ENCODE results near the gene NUPR2. TPM values are rescaled to one million over a fixed set of nuclear protein-coding genes. Genes with fewer than 3 reads are reported as not detected.
"Not testable (repeated sequence)": the region's sequence is repeated elsewhere in the genome, so short reads cannot be mapped to it uniquely, and the experiment has no call there.

NUPR2 gene
- total RNA-seq, 1 experiment from 2014 or later = not detected

DNA sequence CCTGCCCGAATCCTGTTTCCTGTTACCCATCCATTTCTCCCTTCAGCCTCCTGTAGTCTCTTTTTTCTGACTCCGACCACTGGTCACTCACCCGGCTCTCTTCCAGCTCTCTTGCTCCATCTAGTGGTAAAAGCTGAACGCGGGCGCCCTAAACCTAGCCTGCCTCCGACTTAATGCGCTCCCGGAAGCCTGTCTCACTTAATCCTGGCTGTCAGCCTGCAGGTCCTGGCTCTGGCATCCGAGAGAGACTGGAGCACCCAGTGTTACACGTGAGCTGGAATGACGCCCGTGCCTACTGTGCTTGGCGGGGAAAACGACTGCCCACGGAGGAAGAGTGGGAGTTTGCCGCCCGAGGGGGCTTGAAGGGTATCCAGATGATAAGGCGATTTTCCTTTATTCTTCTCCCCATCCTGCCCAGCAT is 41.8 kb downstream of the NUPR2 start:
- H3K9me3 ChIP-seq (ENCODE audit: control insufficient read depth in 1 of 2, insufficient read depth in 1 of 2, low read depth in 1 of 2, low read length in 2 of 2) = no peaks in the 10 kb centered on the region
- BruUV-seq (replicated peaks) = no TSS peak
- H4K20me1 ChIP-seq (ENCODE audit: insufficient read depth) = no peaks in the 10 kb centered on the region
- H3K4me2 ChIP-seq (ENCODE audit: low read length) = no peak overlapping the region
- H3K9ac ChIP-seq (ENCODE audit: low read length) = no peak overlapping the region
- TF ChIP-seq TCF7L2 (IDR thresholded peaks at IDR 0.05; ENCODE audit: borderline replicate concordance, extremely low read depth, insufficient read depth, insufficient read length) (no peak), YY1 (IDR thresholded peaks at IDR 0.05; ENCODE audit: extremely low read depth, insufficient replicate concordance, low read depth, low read length) (no peak), POLR2AphosphoS5 (IDR thresholded peaks at IDR 0.05; ENCODE audit: low read depth, low read length) (no peak), SP1 (IDR thresholded peaks at IDR 0.05; ENCODE audit: low read depth) (no peak), EZH2 (IDR thresholded peaks at IDR 0.05) (no peak), RAD21 (IDR thresholded peaks at IDR 0.05; ENCODE audit: low read depth) (peak; percentile 92), MAX (IDR thresholded peaks at IDR 0.05) (no peak)
- TF ChIP-seq, protein P1, sequence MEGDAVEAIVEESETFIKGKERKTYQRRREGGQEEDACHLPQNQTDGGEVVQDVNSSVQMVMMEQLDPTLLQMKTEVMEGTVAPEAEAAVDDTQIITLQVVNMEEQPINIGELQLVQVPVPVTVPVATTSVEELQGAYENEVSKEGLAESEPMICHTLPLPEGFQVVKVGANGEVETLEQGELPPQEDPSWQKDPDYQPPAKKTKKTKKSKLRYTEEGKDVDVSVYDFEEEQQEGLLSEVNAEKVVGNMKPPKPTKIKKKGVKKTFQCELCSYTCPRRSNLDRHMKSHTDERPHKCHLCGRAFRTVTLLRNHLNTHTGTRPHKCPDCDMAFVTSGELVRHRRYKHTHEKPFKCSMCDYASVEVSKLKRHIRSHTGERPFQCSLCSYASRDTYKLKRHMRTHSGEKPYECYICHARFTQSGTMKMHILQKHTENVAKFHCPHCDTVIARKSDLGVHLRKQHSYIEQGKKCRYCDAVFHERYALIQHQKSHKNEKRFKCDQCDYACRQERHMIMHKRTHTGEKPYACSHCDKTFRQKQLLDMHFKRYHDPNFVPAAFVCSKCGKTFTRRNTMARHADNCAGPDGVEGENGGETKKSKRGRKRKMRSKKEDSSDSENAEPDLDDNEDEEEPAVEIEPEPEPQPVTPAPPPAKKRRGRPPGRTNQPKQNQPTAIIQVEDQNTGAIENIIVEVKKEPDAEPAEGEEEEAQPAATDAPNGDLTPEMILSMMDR (IDR thresholded peaks at IDR 0.05 in 2 of 3, conservative IDR thresholded peaks at IDR 0.05 in 1 of 3; ENCODE audit: borderline replicate concordance in 1 of 3, insufficient read depth in 1 of 3, low read depth in 2 of 3, low read length in 2 of 3) = peak; percentile 85 to 96 (median 88)
- H3K27ac ChIP-seq (ENCODE audit: low read depth, low read length) = peak overlapping the region; percentile 42
- ATAC-seq (peak; percentile 93), DNase-seq (ENCODE audit: low read depth, low spot score) (no peak)
- peaks cover 10 to 27% of the 10 kb centered on the region in 2 experiments for H3K36me3 ChIP-seq (ENCODE audit: control insufficient read depth in 1 of 2, insufficient read depth in 2 of 2, low read length in 2 of 2)
- H2AFZ ChIP-seq (ENCODE audit: low read depth, low read length, poor library complexity, severe bottlenecking) = no peak overlapping the region
- intact Hi-C loops (cut with micrococcal nuclease) = loop anchor here (1.0 to 5.0 kb wide), 3 partner anchors 42 to 433 kb away; no protein-coding TSS in a partner anchor
- no peaks in the 10 kb centered on the region for H3K4me1 ChIP-seq (ENCODE audit: control insufficient read depth in 1 of 2, insufficient read depth in 2 of 2, low read length in 2 of 2)
- no peaks in the 10 kb centered on the region for H3K27me3 ChIP-seq (ENCODE audit: insufficient read depth, low read length)
- ChIA-PET CTCF (interaction anchor here (0.7 to 3.2 kb wide), 11 partner anchors 9 to 433 kb away, joined by 3 to 20 read pairs (median 4); partner anchors contain the start of genes CCT6A and PSPH), POLR2A (interaction anchor here (1.0 kb wide), 1 partner anchor 23 kb away, joined by 3 read pairs; the partner anchor contains the start of genes CCT6A and PSPH), RAD21 (ENCODE audit: low non-redundant PET in 1 of 2, low total read pairs in 2 of 2, uncharacterized antibody in 2 of 2, unreplicated experiment in 2 of 2) (interaction anchor here (0.6 to 1.1 kb wide), 2 partner anchors 10 to 433 kb away, joined by 3 to 4 read pairs; no protein-coding TSS in a partner anchor)
- no peaks in the 10 kb centered on the region; the same call in 1 of the 2 replicates for H3K79me2 ChIP-seq (ENCODE audit: insufficient read depth, low read length)
- no peak overlapping the region for H3K4me3 ChIP-seq (replicated peaks in 1 of 2; ENCODE audit: low read depth in 1 of 2, low read length in 2 of 2)
- no peaks in the 10 kb centered on the region for H3K9me2 ChIP-seq (ENCODE audit: insufficient read depth)

DNA sequence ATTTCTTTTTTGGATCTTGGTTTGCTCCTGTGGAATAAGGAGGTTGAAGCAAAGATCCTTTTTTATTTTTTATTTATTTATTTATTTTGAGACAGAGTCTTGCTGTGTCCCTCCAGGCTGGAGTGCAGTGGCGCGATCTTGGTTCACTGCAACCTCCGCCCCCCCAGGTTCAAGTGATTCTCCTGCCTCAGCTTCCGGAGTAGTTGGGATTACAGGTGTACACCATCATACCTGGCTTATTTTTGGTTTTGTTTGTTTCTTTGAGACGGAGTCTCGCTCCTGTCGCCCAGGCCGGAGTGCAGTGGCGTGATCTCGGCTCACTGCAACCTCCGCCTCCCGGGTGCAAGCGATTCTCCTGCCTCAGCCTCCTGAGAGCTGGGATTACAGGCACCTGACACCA is 49.8 kb downstream of the NUPR2 start:
- RAD21 ChIA-PET (ENCODE audit: low non-redundant PET in 1 of 2, low total read pairs in 2 of 2, uncharacterized antibody in 2 of 2, unreplicated experiment in 2 of 2); H4K20me1 ChIP-seq (ENCODE audit: insufficient read depth); H3K27me3 ChIP-seq (ENCODE audit: insufficient read depth, low read length); BruUV-seq (replicated peaks); H3K27ac ChIP-seq (ENCODE audit: low read depth, low read length); DNase-seq (ENCODE audit: low read depth, low spot score); H3K4me2 ChIP-seq (ENCODE audit: low read length); H2AFZ ChIP-seq (ENCODE audit: low read depth, low read length, poor library complexity, severe bottlenecking); H3K9me2 ChIP-seq (ENCODE audit: insufficient read depth); intact Hi-C loops (cut with micrococcal nuclease); H3K9ac ChIP-seq (ENCODE audit: low read length); H3K4me3 ChIP-seq (replicated peaks in 1 of 2; ENCODE audit: low read depth in 1 of 2, low read length in 2 of 2); ATAC-seq; H3K9me3 ChIP-seq (ENCODE audit: control insufficient read depth in 1 of 2, insufficient read depth in 1 of 2, low read depth in 1 of 2, low read length in 2 of 2): not testable (repeated sequence)
- POLR2A ChIA-PET = interaction anchor here (6.5 kb wide), 1 partner anchor 15 kb away, joined by 64 read pairs; the partner anchor contains the start of genes CCT6A and PSPH
- H3K36me3 ChIP-seq (ENCODE audit: control insufficient read depth in 1 of 2, insufficient read depth in 2 of 2, low read length in 2 of 2) = peaks cover 13 to 31% of the 10 kb centered on the region in 2 experiments
- H3K79me2 ChIP-seq (ENCODE audit: insufficient read depth, low read length) = peaks cover 41% of the 10 kb centered on the region
- CTCF ChIA-PET = interaction anchor here (1.3 kb wide), 1 partner anchor 425 kb away, joined by 5 read pairs; no protein-coding TSS in a partner anchor
- peaks cover 22 to 33% of the 10 kb centered on the region in 2 experiments for H3K4me1 ChIP-seq (ENCODE audit: control insufficient read depth in 1 of 2, insufficient read depth in 2 of 2, low read length in 2 of 2)

All from HCT116 (cell line).